ENCODE data around the gene WNT9A. TPM values are rescaled to one million over a fixed set of nuclear protein-coding genes. Genes with fewer than 3 reads are reported as not detected.
A peak's percentile ranks its signal among the peaks of the same experiment; 100 is the strongest.

Gene WNT9A
- total RNA-seq, 1 experiment from 2014 or later = 1.5 TPM

GRCh38 chr1:227901906-227902640 is 45.7 kb downstream of the WNT9A start:
- Mint-ChIP-seq H3K4me3 (no peak overlapping the region), H3K27ac (0 out of 2 replicates have a peak overlapping the region, but pooled peaks have one; percentile 63)

GRCh38 chr1:227901239-227901905 is 46.4 kb downstream of the WNT9A start:
- ATAC-seq (no peak), DNase-seq (ENCODE audit: low spot score) (peak; percentile 5)
- H3K36me3 Mint-ChIP-seq = no peaks in the 10 kb centered on the region
- CTCF ChIA-PET = interaction anchor here (0.6 to 1.5 kb wide), 2 partner anchors 52 to 155 kb away, joined by 3 to 8 read pairs; no protein-coding TSS in a partner anchor
- H3K9me3 Mint-ChIP-seq = no peaks in the 10 kb centered on the region
- POLR2A ChIA-PET = no interaction called here
- no peaks in the 10 kb centered on the region for H3K27me3 Mint-ChIP-seq (ENCODE audit: low read depth)
- no peak overlapping the region for H3K4me3 Mint-ChIP-seq
- H3K4me1 Mint-ChIP-seq = peaks cover 3% of the 10 kb centered on the region; the same call in 1 of the 2 replicates
- 0 out of 2 replicates have a peak overlapping the region, but pooled peaks have one; percentile 63 for H3K27ac Mint-ChIP-seq
- no peak for TF ChIP-seq HMGXB4 (CRISPR knock-in tag; IDR thresholded peaks at IDR 0.05)
- no peak for TF ChIP-seq PRDM15 (CRISPR knock-in tag; IDR thresholded peaks at IDR 0.05)
- TF ChIP-seq FOXP1 (CRISPR knock-in tag; IDR thresholded peaks at IDR 0.05; ENCODE audit: borderline replicate concordance) = no peak
- TF ChIP-seq ZNF263 (CRISPR knock-in tag; IDR thresholded peaks at IDR 0.05; ENCODE audit: low read depth) = no peak
- no peak for TF ChIP-seq NFYB (CRISPR knock-in tag; conservative IDR thresholded peaks at IDR 0.05; ENCODE audit: low read depth)
- no peak for TF ChIP-seq ZNF416 (CRISPR knock-in tag; IDR thresholded peaks at IDR 0.05)
- TF ChIP-seq RORB (CRISPR knock-in tag; IDR thresholded peaks at IDR 0.05) = no peak
- no peak for TF ChIP-seq CBFB (CRISPR knock-in tag; IDR thresholded peaks at IDR 0.05; ENCODE audit: low read depth)
- no peak for TF ChIP-seq E2F4 (CRISPR knock-in tag; IDR thresholded peaks at IDR 0.05; ENCODE audit: borderline replicate concordance, low read depth)
- no peak for TF ChIP-seq CREM (CRISPR knock-in tag; IDR thresholded peaks at IDR 0.05)
- no peak for TF ChIP-seq NR1H2 (CRISPR knock-in tag; IDR thresholded peaks at IDR 0.05)

More at GRCh38 chr1:227901906-227902640, 45.7 kb downstream of the WNT9A start:
- peak; percentile 13 for DNase-seq (ENCODE audit: low spot score)
- H3K4me1 Mint-ChIP-seq = peaks cover 6% of the 10 kb centered on the region
- ChIA-PET CTCF (interaction anchor here (1.5 kb wide), 1 partner anchor 52 kb away, joined by 8 read pairs; no protein-coding TSS in a partner anchor), POLR2A (no interaction called here)
- peak; percentile 54 for ATAC-seq
- TF ChIP-seq ATF2 (CRISPR knock-in tag; IDR thresholded peaks at IDR 0.05; ENCODE audit: borderline replicate concordance, low read depth) = no peak
- TF ChIP-seq IRF2 (CRISPR knock-in tag; IDR thresholded peaks at IDR 0.05; ENCODE audit: borderline replicate concordance, low read depth) = no peak
- TF ChIP-seq SP1 (CRISPR knock-in tag; conservative IDR thresholded peaks at IDR 0.05) = no peak
- no peak for TF ChIP-seq ZNF396 (CRISPR knock-in tag; IDR thresholded peaks at IDR 0.05; ENCODE audit: borderline replicate concordance)
- no peak for TF ChIP-seq RELA (CRISPR knock-in tag; IDR thresholded peaks at IDR 0.05; ENCODE audit: borderline replicate concordance)
- no peak for TF ChIP-seq PRDM15 (CRISPR knock-in tag; IDR thresholded peaks at IDR 0.05)
- no peak for TF ChIP-seq SMAD3 (CRISPR knock-in tag; IDR thresholded peaks at IDR 0.05; ENCODE audit: borderline replicate concordance)
- H3K27me3 Mint-ChIP-seq (ENCODE audit: low read depth) = no peaks in the 10 kb centered on the region
- H3K9me3 Mint-ChIP-seq = no peaks in the 10 kb centered on the region
- H3K36me3 Mint-ChIP-seq = no peaks in the 10 kb centered on the region
